H9 (cell line): Measurements from ENCODE around the gene ABCB11. TPM values are rescaled to one million over a fixed set of nuclear protein-coding genes. Genes with fewer than 3 reads are reported as not detected.

Experiments used
- DNase-seq: peaks from one replicate; pipeline ENCODE4 v3.0.0-alpha.2; 2017
- H2AFZ ChIP-seq: one replicate; pipeline ENCODE4 v1.6.1; 2013; ENCODE audit warnings: mild to moderate bottlenecking, low read length, control low read depth, moderate library complexity
- H2AK5ac ChIP-seq: 2 replicates; pipeline ENCODE4 v1.6.1; 2013; ENCODE audit warnings: low read length, control low read depth, mixed read lengths; ENCODE audit not compliant: insufficient read length
- H2BK120ac ChIP-seq: one replicate; pipeline ENCODE4 v1.6.1; 2013; ENCODE audit warnings: low read depth, mild to moderate bottlenecking, low read length, control low read depth, inconsistent platforms; ENCODE audit not compliant: poor library complexity, severe bottlenecking
- H2BK12ac ChIP-seq: 2 replicates; pipeline ENCODE4 v1.6.1; 2013; ENCODE audit warnings: low read length, control low read depth, mixed read lengths, low read depth; ENCODE audit not compliant: insufficient read length
- H2BK15ac ChIP-seq: 2 replicates; pipeline ENCODE4 v1.6.1; 2013; ENCODE audit warnings: low read depth, low read length, control low read depth
- H2BK20ac ChIP-seq: one replicate; pipeline ENCODE4 v1.6.1; 2013; ENCODE audit warnings: low read depth, mild to moderate bottlenecking, low read length, control low read depth, inconsistent platforms; ENCODE audit not compliant: poor library complexity, severe bottlenecking
- H2BK5ac ChIP-seq: 2 replicates; pipeline ENCODE4 v1.6.1; 2013; ENCODE audit warnings: low read length, control low read depth, mixed read lengths; ENCODE audit not compliant: insufficient read length
- H3K14ac ChIP-seq: 2 replicates; pipeline ENCODE4 v1.6.1; 2013; ENCODE audit warnings: low read length, control low read depth; ENCODE audit not compliant: insufficient read depth
- H3K18ac ChIP-seq: 2 replicates; pipeline ENCODE4 v1.6.1; 2013; ENCODE audit warnings: low read depth, mild to moderate bottlenecking, mixed read lengths, low read length, control low read depth; ENCODE audit not compliant: insufficient read length
- H3K23ac ChIP-seq: 2 replicates; pipeline ENCODE4 v1.6.1; 2013; ENCODE audit warnings: low read length, control low read depth, mixed read lengths, low read depth; ENCODE audit not compliant: insufficient read length
- H3K23me2 ChIP-seq: 2 replicates; pipeline ENCODE4 v1.6.1; 2013; ENCODE audit warnings: low read depth, mild to moderate bottlenecking, mixed read lengths, low read length, control low read depth; ENCODE audit not compliant: insufficient read length, poor library complexity, severe bottlenecking
- H3K27ac ChIP-seq: 2 replicates; pipeline ENCODE4 v1.5.1; 2013; ENCODE audit warnings: low read length, control low read depth, mixed read lengths, low read depth; ENCODE audit not compliant: insufficient read length
- H3K27me3 ChIP-seq: 2 replicates; pipeline ENCODE4 v1.6.1; 2013; ENCODE audit warnings: low read length, control low read depth, inconsistent platforms; ENCODE audit not compliant: insufficient read depth
- H3K4ac ChIP-seq: 2 replicates; pipeline ENCODE4 v1.6.1; 2013; ENCODE audit warnings: low read depth, mild to moderate bottlenecking, control low read depth, inconsistent platforms, low read length, moderate library complexity
- H3K4me1 ChIP-seq: 2 replicates; pipeline ENCODE4 v1.6.1; 2013; ENCODE audit warnings: low read length, control low read depth, inconsistent platforms; ENCODE audit not compliant: insufficient read depth
- H3K4me2 ChIP-seq: 2 replicates; pipeline ENCODE4 v1.6.1; 2013; ENCODE audit warnings: low read length, control low read depth, mixed read lengths; ENCODE audit not compliant: insufficient read length, insufficient read depth
- H3K56ac ChIP-seq: 2 replicates; pipeline ENCODE4 v1.6.1; 2013; ENCODE audit warnings: low read depth, mild to moderate bottlenecking, mixed read lengths, low read length, control low read depth; ENCODE audit not compliant: insufficient read length
- H3K79me1 ChIP-seq: 2 replicates; pipeline ENCODE4 v1.6.1; 2013; ENCODE audit warnings: low read depth, mild to moderate bottlenecking, moderate library complexity, low read length, control low read depth, inconsistent platforms; ENCODE audit not compliant: insufficient read depth, poor library complexity, severe bottlenecking
- H3K79me2 ChIP-seq: 2 replicates; pipeline ENCODE4 v1.6.1; 2013; ENCODE audit warnings: low read length, control low read depth, inconsistent platforms; ENCODE audit not compliant: insufficient read depth
- H3K9ac ChIP-seq: 2 replicates; pipeline ENCODE4 v1.6.1; 2013; ENCODE audit warnings: low read length, control low read depth, mixed read lengths; ENCODE audit not compliant: insufficient read length; ENCODE audit errors: extremely low read depth
- H3K9me3 ChIP-seq: one replicate; pipeline ENCODE4 v1.6.1; 2013; ENCODE audit warnings: low read depth, low read length, inconsistent platforms; ENCODE audit not compliant: control insufficient read depth
- H3T11ph ChIP-seq: one replicate; pipeline ENCODE4 v1.6.1; 2013; ENCODE audit warnings: mild to moderate bottlenecking, low read length, control low read depth, inconsistent platforms
- H4K20me1 ChIP-seq: one replicate; pipeline ENCODE4 v1.6.1; 2013; ENCODE audit not compliant: control insufficient read depth, insufficient read length, insufficient read depth
- H4K5ac ChIP-seq: 2 replicates; pipeline ENCODE4 v1.6.1; 2013; ENCODE audit warnings: low read depth, mild to moderate bottlenecking, mixed read lengths, low read length, control low read depth; ENCODE audit not compliant: insufficient read length
- H4K8ac ChIP-seq: replicated peaks from 2 replicates; pipeline ENCODE4 v1.6.1; 2013; ENCODE audit warnings: low read length, control low read depth, mixed read lengths, low read depth; ENCODE audit not compliant: insufficient read length
- H4K91ac ChIP-seq: 2 replicates; pipeline ENCODE4 v1.6.1; 2013; ENCODE audit warnings: low read depth, mild to moderate bottlenecking, moderate library complexity, mixed read lengths, low read length, control low read depth; ENCODE audit not compliant: insufficient read length
- H3K27ac Mint-ChIP-seq, 3 experiments: 2 replicates in 2 of 3; 3 replicates in 1 of 3; pipeline ENCODE4 v1.8.0; 2020 to 2021; ENCODE audit warnings: mixed read lengths in 3 of 3, mild to moderate bottlenecking in 1 of 3, moderate library complexity in 1 of 3
- H3K27me3 Mint-ChIP-seq: 2 replicates; pipeline ENCODE4 v1.8.0; 2021; ENCODE audit warnings: low read depth, mild to moderate bottlenecking, moderate library complexity, mixed read lengths
- H3K36me3 Mint-ChIP-seq, 3 experiments: 2 replicates in 2 of 3; 3 replicates in 1 of 3; pipeline ENCODE4 v1.8.0; 2020 to 2021; ENCODE audit warnings: low read depth in 3 of 3, mixed read lengths in 3 of 3; ENCODE audit not compliant: insufficient read depth in 1 of 3
- H3K4me1 Mint-ChIP-seq, 2 experiments: 2 replicates each; pipeline ENCODE4 v1.8.0; 2020; ENCODE audit warnings: mixed read lengths in 2 of 2
- H3K4me3 Mint-ChIP-seq, 2 experiments: 2 replicates in 1 of 2; 3 replicates in 1 of 2; pipeline ENCODE4 v1.8.0; 2020 to 2021; ENCODE audit warnings: mild to moderate bottlenecking in 2 of 2, mixed read lengths in 2 of 2, moderate library complexity in 1 of 2
- H3K9me3 Mint-ChIP-seq, 2 experiments: 2 replicates in 1 of 2; 3 replicates in 1 of 2; pipeline ENCODE4 v1.8.0; 2020; ENCODE audit warnings: mild to moderate bottlenecking in 2 of 2, mixed read lengths in 2 of 2, moderate library complexity in 1 of 2
- CTCF ChIP-seq: fragments of 200-600 bp; sonication (generic); conservative IDR thresholded peaks from 3 replicates; pipeline ENCODE4 v1.8.0; 2021; ENCODE audit warnings: antibody characterized with exemption, mild to moderate bottlenecking
- WGBS: extraction: QIAGEN DNeasy Blood & Tissue Kit; methylation state at CpG from one replicate; pipeline ENCODE4 v1.1.7; 2013; ENCODE audit warnings: missing lambda C conversion rate, low lambda C conversion rate, mixed read lengths; ENCODE audit not compliant: insufficient read length; ENCODE audit errors: extremely low coverage; 5-methylcytosine and 5-hydroxymethylcytosine counted together
- total RNA-seq: library from RNA; stranded (reverse); gene quantifications from 2 replicates; pipeline ENCODE4 v1.2.1, GENCODE V29; 2021

The ABCB11 gene
- total RNA-seq, 1 experiment from 2014 or later = not detected

- no peaks in the 10 kb centered on the region for H3K27me3 Mint-ChIP-seq
- H4K8ac ChIP-seq = no peak overlapping the region
These were observed 5.8 kb upstream of the ABCB11 start for GRCh38 chr2:169036736-169037440.

More at GRCh38 chr2:169036736-169037440, 5.8 kb upstream of the ABCB11 start:
- no peak overlapping the region for H3K56ac ChIP-seq
- no peak overlapping the region for H3K4me2 ChIP-seq
- H4K91ac ChIP-seq = no peak overlapping the region
- no peaks in the 10 kb centered on the region for H3K23me2 ChIP-seq
- Mint-ChIP-seq H3K36me3 (no peaks in the 10 kb centered on the region; a peak in 1 of 7 replicates), H3K27ac (no peak overlapping the region), H3K4me3 (no peak overlapping the region), H3K9me3 (peaks cover 2 to 4% of the 10 kb centered on the region in 2 experiments; a peak in 3 of 5 replicates), H3K4me1 (peaks cover 3 to 4% of the 10 kb centered on the region in 2 experiments)
- DNase-seq = no peak
- no peak overlapping the region for H3T11ph ChIP-seq
- WGBS = no CpG with 5 or more reads among the region's 4 CpGs
- H4K20me1 ChIP-seq = no peaks in the 10 kb centered on the region
- H2AFZ ChIP-seq = no peak overlapping the region
- H3K23ac ChIP-seq = no peak overlapping the region
- H2BK20ac ChIP-seq = no peak overlapping the region
- H3K4ac ChIP-seq = no peak overlapping the region
- no peak overlapping the region for H3K14ac ChIP-seq
- H3K9ac ChIP-seq = no peak overlapping the region
- H2BK15ac ChIP-seq = no peak overlapping the region
- H2AK5ac ChIP-seq = no peak overlapping the region
- no peaks in the 10 kb centered on the region for H3K4me1 ChIP-seq
- no peaks in the 10 kb centered on the region for H3K27me3 ChIP-seq
- no peak overlapping the region for H4K5ac ChIP-seq
- H3K9me3 ChIP-seq = no peaks in the 10 kb centered on the region
- no peak overlapping the region for H2BK5ac ChIP-seq
- H3K79me1 ChIP-seq = no peaks in the 10 kb centered on the region
- no peaks in the 10 kb centered on the region for H3K79me2 ChIP-seq
- TF ChIP-seq CTCF = no peak
- no peak overlapping the region for H3K27ac ChIP-seq
- no peak overlapping the region for H3K18ac ChIP-seq
- no peak overlapping the region for H2BK12ac ChIP-seq
- no peak overlapping the region for H2BK120ac ChIP-seq
